Parathyroid adenoma (tissue), 2 donors: ENCODE measurements around the gene WNT7B.

Experiments used
- H2AFZ ChIP-seq: fragments of 300-600 bp; sonication (generic); one replicate; pipeline ENCODE4 v1.7.0; 2017; ENCODE audit warnings: antibody characterized with exemption, mild to moderate bottlenecking
- H3K27ac ChIP-seq: fragments of 300-600 bp; sonication (generic); one replicate; pipeline ENCODE4 v1.7.0; 2017
- H3K27me3 ChIP-seq: fragments of 300-600 bp; sonication (generic); one replicate; pipeline ENCODE4 v1.7.0; 2017; ENCODE audit warnings: low read length; ENCODE audit not compliant: control insufficient read depth, insufficient read depth
- H3K36me3 ChIP-seq: fragments of 300-600 bp; sonication (generic); one replicate; pipeline ENCODE4 v1.7.0; 2017; ENCODE audit warnings: low read length; ENCODE audit not compliant: control insufficient read depth, insufficient read depth
- H3K4me1 ChIP-seq: fragments of 300-600 bp; sonication (generic); one replicate; pipeline ENCODE4 v1.7.0; 2017; ENCODE audit warnings: control low read depth
- H3K4me2 ChIP-seq: fragments of 300-600 bp; sonication (generic); one replicate; pipeline ENCODE4 v1.7.0; 2017; ENCODE audit warnings: low read length
- H3K4me3 ChIP-seq: fragments of 300-600 bp; sonication (generic); one replicate; pipeline ENCODE4 v1.7.0; 2017; ENCODE audit warnings: low read depth, low read length
- H3K79me2 ChIP-seq: fragments of 300-600 bp; sonication (generic); one replicate; pipeline ENCODE4 v1.7.0; 2017; ENCODE audit warnings: control low read depth
- H3K9ac ChIP-seq: fragments of 300-600 bp; sonication (generic); one replicate; pipeline ENCODE4 v1.7.0; 2017; ENCODE audit warnings: mild to moderate bottlenecking
- H3K9me3 ChIP-seq: fragments of 300-600 bp; sonication (generic); one replicate; pipeline ENCODE4 v1.7.0; 2017; ENCODE audit warnings: low read length; ENCODE audit not compliant: control insufficient read depth
- TF ChIP-seq, protein P1 (sequence below): fragments of 300-600 bp; sonication (generic); IDR thresholded peaks from one replicate; pipeline ENCODE4 v1.7.0; 2017; ENCODE audit warnings: antibody characterized with exemption, mild to moderate bottlenecking
- donor health status: primary hyperparathyroidism.

WNT7B gene

DNA sequence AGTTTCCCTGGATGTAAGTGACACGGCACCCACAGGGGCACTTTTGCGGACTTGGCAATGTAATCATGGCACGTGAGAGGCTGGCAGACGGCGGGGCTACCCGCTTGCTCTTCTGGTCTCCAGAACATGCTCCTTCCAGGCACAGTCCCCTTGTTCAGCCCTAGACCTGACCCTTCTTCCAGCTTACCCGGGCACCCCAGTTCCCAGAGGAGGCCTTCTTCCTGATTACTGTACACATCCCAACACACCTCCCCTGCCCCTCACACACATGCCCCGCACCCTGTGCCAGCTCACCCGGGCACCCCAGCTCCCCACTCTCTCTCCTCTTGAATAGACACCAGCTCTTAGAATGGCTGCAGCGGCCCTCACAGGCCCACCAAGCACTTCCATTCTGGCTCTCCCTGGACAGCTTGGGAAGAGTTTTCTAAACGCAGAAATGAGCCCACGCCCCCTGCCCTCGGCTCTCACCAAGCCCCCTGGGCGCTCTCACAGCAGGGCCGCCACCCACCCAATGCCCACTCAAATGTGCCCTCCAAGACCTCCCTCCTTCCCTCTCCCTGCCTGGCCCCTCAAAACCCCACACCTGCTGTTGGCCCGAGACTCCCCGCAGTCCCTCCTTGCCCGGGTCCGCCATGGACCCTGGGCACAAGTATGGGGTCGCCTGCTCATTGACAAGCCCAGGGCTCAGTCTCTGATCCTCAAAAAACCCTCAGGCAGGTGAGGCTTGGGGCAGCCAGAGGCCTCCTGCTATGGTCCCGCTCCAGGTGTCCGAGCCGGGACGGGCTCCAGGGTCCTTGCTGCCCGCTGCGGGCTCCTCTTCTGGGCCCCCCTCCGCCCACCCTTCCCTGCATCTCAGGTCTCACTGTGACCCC is 88.5 kb downstream of the WNT7B start:
- Histone ChIP-seq H3K9me3 (no peaks in the 10 kb centered on the region), H3K4me2 (no peak overlapping the region), H3K4me1 (no peaks in the 10 kb centered on the region), H3K9ac (no peak overlapping the region), H3K4me3 (no peak overlapping the region), H2AFZ (no peak overlapping the region), H3K36me3 (no peaks in the 10 kb centered on the region), H3K27me3 (no peaks in the 10 kb centered on the region), H3K79me2 (no peaks in the 10 kb centered on the region), H3K27ac (no peak overlapping the region)
- TF ChIP-seq, protein P1, sequence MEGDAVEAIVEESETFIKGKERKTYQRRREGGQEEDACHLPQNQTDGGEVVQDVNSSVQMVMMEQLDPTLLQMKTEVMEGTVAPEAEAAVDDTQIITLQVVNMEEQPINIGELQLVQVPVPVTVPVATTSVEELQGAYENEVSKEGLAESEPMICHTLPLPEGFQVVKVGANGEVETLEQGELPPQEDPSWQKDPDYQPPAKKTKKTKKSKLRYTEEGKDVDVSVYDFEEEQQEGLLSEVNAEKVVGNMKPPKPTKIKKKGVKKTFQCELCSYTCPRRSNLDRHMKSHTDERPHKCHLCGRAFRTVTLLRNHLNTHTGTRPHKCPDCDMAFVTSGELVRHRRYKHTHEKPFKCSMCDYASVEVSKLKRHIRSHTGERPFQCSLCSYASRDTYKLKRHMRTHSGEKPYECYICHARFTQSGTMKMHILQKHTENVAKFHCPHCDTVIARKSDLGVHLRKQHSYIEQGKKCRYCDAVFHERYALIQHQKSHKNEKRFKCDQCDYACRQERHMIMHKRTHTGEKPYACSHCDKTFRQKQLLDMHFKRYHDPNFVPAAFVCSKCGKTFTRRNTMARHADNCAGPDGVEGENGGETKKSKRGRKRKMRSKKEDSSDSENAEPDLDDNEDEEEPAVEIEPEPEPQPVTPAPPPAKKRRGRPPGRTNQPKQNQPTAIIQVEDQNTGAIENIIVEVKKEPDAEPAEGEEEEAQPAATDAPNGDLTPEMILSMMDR: no peak

GRCh38 chr22:45887202-45888131 is 89.5 kb downstream of the WNT7B start:
- H3K27ac ChIP-seq: no peak overlapping the region
- TF ChIP-seq, protein P1: no peak

DNA sequence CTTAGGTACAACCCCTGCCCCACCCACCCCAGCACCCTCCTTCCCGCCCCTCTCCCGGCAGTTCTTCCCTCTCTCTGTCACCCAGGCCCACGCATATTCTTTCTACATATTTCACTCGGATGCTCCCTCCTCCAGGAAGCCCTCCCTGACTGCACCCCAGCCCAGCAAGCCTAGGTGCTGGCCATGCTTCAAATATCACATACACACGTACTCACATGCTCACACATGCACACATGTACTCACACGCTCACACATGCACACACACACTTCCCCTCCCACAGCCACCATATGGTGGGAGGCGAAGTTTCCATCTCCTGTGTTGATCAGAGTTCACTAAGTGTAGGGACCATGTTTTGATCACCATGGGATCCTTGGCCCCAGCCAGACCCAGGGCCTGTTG is 90.4 kb downstream of the WNT7B start:
- H3K4me3 ChIP-seq: no peak overlapping the region
- TF ChIP-seq, protein P1: no peak
- H3K27me3 ChIP-seq: no peaks in the 10 kb centered on the region

More at GRCh38 chr22:45887202-45888131, 89.5 kb downstream of the WNT7B start:
- Histone ChIP-seq H3K4me3 (no peak overlapping the region), H3K79me2 (no peaks in the 10 kb centered on the region), H3K36me3 (no peaks in the 10 kb centered on the region), H3K9ac (no peak overlapping the region), H3K4me1 (no peaks in the 10 kb centered on the region), H3K9me3 (no peaks in the 10 kb centered on the region), H3K27me3 (no peaks in the 10 kb centered on the region), H3K4me2 (no peak overlapping the region), H2AFZ (no peak overlapping the region)

DNA sequence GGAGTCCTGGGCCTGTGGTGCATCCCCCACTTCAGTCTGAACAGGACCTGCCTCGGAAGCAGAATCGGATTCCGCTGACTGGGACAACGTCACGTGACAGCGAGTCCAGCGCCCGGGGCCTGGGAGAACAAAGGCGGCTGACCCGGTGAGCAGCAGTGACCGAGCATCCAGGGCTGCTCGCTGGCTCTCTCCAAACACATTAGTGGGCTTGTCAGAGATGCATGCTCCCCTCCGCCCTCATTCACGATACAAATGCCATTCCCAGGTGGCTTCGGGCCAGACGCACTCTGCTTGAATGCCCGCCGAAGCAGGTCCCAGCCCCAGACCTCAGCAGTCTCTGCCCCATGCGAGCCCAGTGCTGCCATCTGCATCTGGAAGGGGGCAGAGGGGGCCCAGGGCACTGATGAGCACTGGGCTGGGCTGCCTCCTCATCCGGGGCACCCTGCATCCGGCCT is 91.0 kb downstream of the WNT7B start:
- no peaks in the 10 kb centered on the region for H3K4me1 ChIP-seq
- H2AFZ ChIP-seq: no peak overlapping the region
- no peak overlapping the region for H3K27ac ChIP-seq
- no peak overlapping the region for H3K9ac ChIP-seq
- no peak overlapping the region for H3K4me2 ChIP-seq
- H3K4me3 ChIP-seq: no peak overlapping the region
- H3K36me3 ChIP-seq: no peaks in the 10 kb centered on the region
- no peaks in the 10 kb centered on the region for H3K79me2 ChIP-seq
- no peaks in the 10 kb centered on the region for H3K9me3 ChIP-seq
- TF ChIP-seq, protein P1: no peak
- no peaks in the 10 kb centered on the region for H3K27me3 ChIP-seq

More for the DNA sequence above, 90.4 kb downstream of the WNT7B start:
- Histone ChIP-seq H3K79me2 (no peaks in the 10 kb centered on the region), H2AFZ (no peak overlapping the region), H3K4me2 (no peak overlapping the region), H3K36me3 (no peaks in the 10 kb centered on the region), H3K9ac (no peak overlapping the region), H3K4me1 (no peaks in the 10 kb centered on the region), H3K9me3 (no peaks in the 10 kb centered on the region), H3K27ac (no peak overlapping the region)
